Stimulated activated naive CD8-positive, alpha-beta T cell treated with anti-CD3 and anti-CD28 coated beads, Interleukin-15, amount 100 ng/mL, for 72 hours (primary cell): ENCODE data around the gene SPATA33.

Source experiments
- ATAC-seq: fragments of 150-1000 bp; cut with Tn5 transposase; 2 replicates; pipeline ENCODE4 v1.10.0; 2021; ENCODE audit warnings: mild to moderate bottlenecking, moderate library complexity
- DNase-seq, 2 donors: peaks; one replicate each; pipeline ENCODE4 v3.0.0; 2021 to 2022
- H3K27ac Mint-ChIP-seq, 2 donors: one replicate each; pipeline ENCODE4 v1.8.0; 2022; ENCODE audit warnings: mild to moderate bottlenecking in 2 of 2, mixed read lengths in 2 of 2, moderate library complexity in 2 of 2
- H3K27me3 Mint-ChIP-seq: one replicate; pipeline ENCODE4 v1.8.0; 2022; ENCODE audit warnings: mixed read lengths
- H3K4me1 Mint-ChIP-seq: one replicate; pipeline ENCODE4 v1.8.0; 2022; ENCODE audit warnings: mild to moderate bottlenecking, mixed read lengths
- H3K4me3 Mint-ChIP-seq, 2 donors: one replicate each; pipeline ENCODE4 v1.8.0; 2022; ENCODE audit warnings: mild to moderate bottlenecking in 2 of 2, mixed read lengths in 2 of 2, moderate library complexity in 1 of 2
- H3K9me3 Mint-ChIP-seq, 2 donors: one replicate each; pipeline ENCODE4 v1.8.0; 2022; ENCODE audit warnings: mixed read lengths in 2 of 2

The SPATA33 gene

GRCh38 chr16:89705006-89705405, 47.4 kb downstream of the SPATA33 start:
- ATAC-seq, result no peak
- Mint-ChIP-seq H3K9me3 (no peaks in the 10 kb centered on the region), H3K27ac (no peak overlapping the region), H3K4me1 (peaks cover 31% of the 10 kb centered on the region), H3K4me3 (no peak overlapping the region), H3K27me3 (no peaks in the 10 kb centered on the region)
- DNase-seq, result no peak

DNA sequence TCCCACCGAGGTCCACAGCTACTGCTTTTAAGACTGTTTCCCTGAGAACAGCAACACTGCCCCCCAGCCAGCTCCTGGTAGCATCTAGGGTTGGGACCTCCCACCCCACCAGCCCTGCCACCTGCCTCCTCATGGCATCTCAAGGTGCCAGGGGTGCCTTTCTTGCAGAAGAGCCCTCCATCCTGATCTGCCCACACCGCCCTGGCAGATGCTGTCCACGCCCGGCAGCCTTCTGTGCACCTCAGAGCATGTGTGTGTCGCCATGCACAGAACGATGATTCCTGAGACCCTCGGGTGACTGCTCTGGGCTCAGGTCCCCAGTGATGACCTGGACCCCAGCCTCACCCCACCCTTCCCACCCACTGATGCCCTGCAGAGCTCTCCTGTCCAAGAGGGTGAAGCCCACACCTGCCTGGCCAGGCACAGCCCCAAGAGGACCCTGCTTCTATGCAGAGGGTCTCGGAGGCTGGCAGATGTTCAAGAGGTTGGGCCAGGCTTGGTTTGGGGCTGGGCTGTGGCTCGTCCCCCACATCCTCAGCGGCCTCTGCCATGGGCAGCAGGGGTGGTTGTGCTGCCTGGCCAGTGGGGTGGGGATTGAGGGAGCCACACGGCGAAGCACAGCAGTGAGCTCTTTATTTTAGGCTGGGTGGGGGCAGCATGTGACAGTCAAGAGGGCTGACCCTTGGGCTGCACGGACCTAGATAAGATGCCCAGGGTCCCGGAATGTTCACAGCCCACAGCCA, 49.1 kb downstream of the SPATA33 start:
- no peak overlapping the region for H3K27ac Mint-ChIP-seq
- H3K4me3 Mint-ChIP-seq, result peak overlapping the region in 1 of 2 donors; percentile 71
- DNase-seq (no peak), ATAC-seq (no peak)
- no peaks in the 10 kb centered on the region for H3K9me3 Mint-ChIP-seq
- H3K4me1 Mint-ChIP-seq, result peaks cover 22% of the 10 kb centered on the region
- H3K27me3 Mint-ChIP-seq, result no peaks in the 10 kb centered on the region

- no peak overlapping the region for H3K27ac Mint-ChIP-seq
- no peaks in the 10 kb centered on the region for H3K27me3 Mint-ChIP-seq
- H3K9me3 Mint-ChIP-seq, result no peaks in the 10 kb centered on the region
- no peak for DNase-seq
- no peak overlapping the region for H3K4me3 Mint-ChIP-seq
- peaks cover 15% of the 10 kb centered on the region for H3K4me1 Mint-ChIP-seq
- ATAC-seq, result no peak
These were observed 50.1 kb downstream of the SPATA33 start for GRCh38 chr16:89707695-89708094.

GRCh38 chr16:89708481-89708931, 50.9 kb downstream of the SPATA33 start:
- DNase-seq, result no peak
- Mint-ChIP-seq H3K27ac (no peak overlapping the region), H3K27me3 (no peaks in the 10 kb centered on the region), H3K9me3 (no peaks in the 10 kb centered on the region), H3K4me1 (peaks cover 13% of the 10 kb centered on the region), H3K4me3 (no peak overlapping the region)
- no peak for ATAC-seq

GRCh38 chr16:89709166-89709565, 51.5 kb downstream of the SPATA33 start:
- Mint-ChIP-seq H3K27ac (no peak overlapping the region), H3K9me3 (no peaks in the 10 kb centered on the region), H3K27me3 (no peaks in the 10 kb centered on the region), H3K4me1 (peaks cover 15% of the 10 kb centered on the region), H3K4me3 (no peak overlapping the region)
- no peak for DNase-seq
- no peak for ATAC-seq

DNA sequence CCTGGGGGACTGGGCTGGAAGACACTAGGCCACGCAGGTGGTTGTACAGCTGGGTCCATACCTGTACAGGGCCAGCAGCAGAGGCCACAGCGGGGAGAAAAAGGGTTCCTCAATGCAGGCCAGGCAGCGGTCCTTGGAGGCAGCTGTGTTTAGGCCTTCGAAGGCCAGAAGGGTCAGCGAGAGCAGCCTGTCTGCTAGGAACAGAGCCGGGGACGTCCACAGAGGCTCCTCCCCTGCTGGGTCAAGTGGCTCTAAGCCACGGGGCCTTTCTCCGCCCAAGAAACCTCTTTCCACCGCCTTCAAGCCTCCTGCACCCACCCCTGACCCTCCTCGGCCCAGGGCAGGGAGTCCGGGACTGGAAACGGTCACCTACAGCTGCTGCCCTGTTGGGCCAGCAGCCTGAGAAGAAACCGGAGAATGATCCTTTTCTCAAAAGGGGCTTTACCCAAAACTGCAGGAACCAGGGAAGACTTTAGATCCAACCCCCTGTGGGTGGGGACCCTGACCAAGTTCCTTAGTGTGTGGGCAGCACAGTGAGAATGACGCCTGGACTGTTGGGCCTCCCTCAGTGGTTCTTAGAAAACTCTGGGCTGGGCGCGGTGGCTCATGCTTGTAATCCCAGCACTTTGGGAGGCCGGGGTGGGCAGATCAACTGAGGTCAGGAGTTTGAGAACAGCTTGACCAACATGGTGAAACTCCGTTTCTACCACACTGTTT, 52.2 kb downstream of the SPATA33 start:
- Mint-ChIP-seq H3K4me3 (no peak overlapping the region), H3K4me1 (peaks cover 22% of the 10 kb centered on the region), H3K9me3 (no peaks in the 10 kb centered on the region), H3K27ac (peak overlapping the region in 1 of 2 donors; percentile 89), H3K27me3 (no peaks in the 10 kb centered on the region)
- no peak for ATAC-seq
- DNase-seq, result no peak

DNA sequence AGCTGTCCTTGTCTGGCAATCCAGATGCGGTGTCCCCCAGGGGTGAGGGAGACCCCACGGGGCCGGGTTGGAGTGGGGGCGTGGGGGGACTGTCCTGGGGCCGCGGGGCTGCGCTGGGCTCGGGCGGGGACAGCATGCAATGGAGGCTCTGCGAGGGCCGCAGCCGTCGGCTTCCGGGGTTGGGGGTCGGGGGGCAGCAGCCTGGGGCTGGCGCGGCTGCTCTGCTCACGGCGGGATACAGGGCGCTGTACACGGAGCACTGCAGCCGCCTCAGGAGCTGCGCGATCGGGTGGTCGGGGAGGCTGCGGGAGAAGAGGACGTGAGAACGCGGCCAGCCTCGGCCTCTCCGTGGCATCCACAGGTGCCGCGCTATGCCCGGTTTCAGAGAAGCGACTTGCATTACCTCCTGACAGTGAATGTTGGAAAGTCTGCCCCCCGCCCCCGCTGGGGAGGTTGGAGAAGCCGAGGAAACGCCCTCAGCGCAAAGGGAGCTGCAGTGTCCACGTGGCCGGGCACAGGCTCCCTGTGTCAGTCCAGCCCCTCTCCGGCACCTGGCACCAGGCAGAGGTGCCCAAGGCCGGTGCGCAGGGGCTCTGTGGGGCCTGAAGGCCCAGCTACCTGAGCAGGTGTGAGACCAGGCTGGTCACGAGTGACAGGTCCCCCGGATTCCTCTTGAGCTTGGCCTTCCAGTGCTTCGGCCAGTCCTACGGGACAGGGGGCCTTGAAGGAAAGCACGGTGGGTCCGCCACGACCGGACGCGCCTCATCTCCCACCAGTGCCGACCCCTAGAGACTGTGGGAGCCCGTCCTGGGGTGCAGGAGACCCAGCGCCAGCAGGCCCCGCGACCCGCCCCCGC, 53.3 kb downstream of the SPATA33 start:
- Mint-ChIP-seq H3K27me3 (no peaks in the 10 kb centered on the region), H3K4me1 (peaks cover 22% of the 10 kb centered on the region), H3K4me3 (no peak overlapping the region), H3K9me3 (no peaks in the 10 kb centered on the region), H3K27ac (no peak overlapping the region)
- ATAC-seq, result no peak
- no peak for DNase-seq

DNA sequence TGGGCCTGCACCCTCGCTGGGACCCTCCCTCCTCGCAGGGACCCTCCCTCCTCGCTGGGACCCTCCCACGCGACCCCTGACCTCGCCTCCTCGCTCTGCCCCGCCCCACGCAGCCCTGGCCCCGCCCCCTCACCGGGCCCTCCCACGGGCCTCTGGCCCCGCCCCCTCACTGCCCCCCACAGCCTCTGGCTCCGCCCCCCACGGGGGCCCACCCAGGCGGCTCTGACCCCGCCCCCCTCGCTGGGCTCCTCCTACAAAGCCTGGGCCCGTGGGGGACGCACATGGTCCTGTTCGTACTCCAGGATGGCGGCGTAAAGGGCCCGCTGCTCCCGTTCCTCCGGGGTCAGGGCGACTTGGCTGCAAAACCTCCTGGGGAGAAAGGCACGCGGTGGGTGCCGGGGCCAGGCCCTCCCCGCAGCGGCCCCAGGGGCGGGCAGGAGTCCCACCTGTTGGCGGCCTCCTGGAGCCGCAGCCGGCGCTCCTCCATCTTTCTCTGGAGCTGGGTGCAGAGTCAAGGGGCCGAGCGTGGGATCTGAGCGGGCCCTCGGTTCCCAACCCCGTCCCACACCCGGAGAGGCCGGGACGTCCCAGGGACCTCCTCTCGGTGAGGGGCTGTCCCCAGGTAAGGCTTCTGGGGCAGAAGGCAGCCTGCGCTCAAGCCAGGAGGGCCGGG, 54.1 kb downstream of the SPATA33 start:
- DNase-seq (peak; percentile 84 to 89), ATAC-seq (peak; percentile 79)
- peaks cover 14% of the 10 kb centered on the region for H3K4me1 Mint-ChIP-seq
- no peaks in the 10 kb centered on the region for H3K27me3 Mint-ChIP-seq
- peak overlapping the region; percentile 84 to 89 for H3K4me3 Mint-ChIP-seq
- peak overlapping the region in 1 of 2 donors; percentile 78 for H3K27ac Mint-ChIP-seq
- no peaks in the 10 kb centered on the region for H3K9me3 Mint-ChIP-seq

GRCh38 chr16:89712274-89712781, 54.7 kb downstream of the SPATA33 start:
- H3K4me3 Mint-ChIP-seq, result peak overlapping the region; percentile 84 to 89
- H3K4me1 Mint-ChIP-seq, result peaks cover 15% of the 10 kb centered on the region
- ATAC-seq, result peak; percentile 21
- H3K27ac Mint-ChIP-seq, result peak overlapping the region; percentile 52 to 78
- DNase-seq, result no peak
- H3K9me3 Mint-ChIP-seq, result no peaks in the 10 kb centered on the region
- no peaks in the 10 kb centered on the region for H3K27me3 Mint-ChIP-seq

- Mint-ChIP-seq H3K4me1 (peaks cover 46% of the 10 kb centered on the region), H3K27me3 (no peaks in the 10 kb centered on the region), H3K4me3 (no peak overlapping the region), H3K9me3 (no peaks in the 10 kb centered on the region), H3K27ac (no peak overlapping the region)
- DNase-seq (no peak), ATAC-seq (no peak)
These were observed 58.9 kb downstream of the SPATA33 start for GRCh38 chr16:89716493-89716892.

- no peak for ATAC-seq
- Mint-ChIP-seq H3K27me3 (no peaks in the 10 kb centered on the region), H3K4me1 (peaks cover 46% of the 10 kb centered on the region), H3K4me3 (no peak overlapping the region), H3K9me3 (no peaks in the 10 kb centered on the region), H3K27ac (no peak overlapping the region)
- no peak for DNase-seq
These were observed 59.5 kb downstream of the SPATA33 start for GRCh38 chr16:89716916-89717687.

GRCh38 chr16:89717688-89718505, 60.3 kb downstream of the SPATA33 start:
- Mint-ChIP-seq H3K27me3 (no peaks in the 10 kb centered on the region), H3K9me3 (no peaks in the 10 kb centered on the region), H3K27ac (peak overlapping the region in 1 of 2 donors; percentile 30), H3K4me3 (no peak overlapping the region), H3K4me1 (peaks cover 51% of the 10 kb centered on the region)
- DNase-seq (no peak), ATAC-seq (no peak)
